ENCODE measurements around the gene SPRR2D. TPM values are rescaled to one million over a fixed set of nuclear protein-coding genes. Genes with fewer than 3 reads are reported as not detected.

SPRR2D gene
- total and polyA plus RNA-seq, 2 of the 8 experiments (the other 6 are each of a cell fraction or from before 2014, with no cell fraction given) = not detected

- Histone ChIP-seq H3K18ac (ENCODE audit: extremely low read depth, low read length) (no peak overlapping the region), H3K4me1 (replicated peaks in 1 of 4; ENCODE audit: control insufficient read depth in 3 of 4, insufficient read depth in 4 of 4, low read length in 3 of 4) (peaks cover 0 to 5% (median under 1%) of the 10 kb centered on the region in 4 experiments; a peak in 1 of 7 replicates), H2AK5ac (ENCODE audit: low read depth, low read length) (no peak overlapping the region), H4K91ac (replicated peaks; ENCODE audit: insufficient read length, low read length) (no peak overlapping the region), H3K9ac (replicated peaks in 1 of 4; ENCODE audit: extremely low read depth in 1 of 4, low read depth in 3 of 4, low read length in 3 of 4) (no peak overlapping the region), H2AFZ (ENCODE audit: low read length) (no peak overlapping the region), H4K8ac (ENCODE audit: extremely low read depth, insufficient read depth, low read length) (no peak overlapping the region), H3K27me3 (replicated peaks in 1 of 4; ENCODE audit: control insufficient read depth in 3 of 4, extremely low read depth in 1 of 4, insufficient read depth in 3 of 4, low read length in 3 of 4) (no peaks in the 10 kb centered on the region; a peak in 1 of 7 replicates), H2BK5ac (ENCODE audit: low read depth, low read length) (no peak overlapping the region), H3K4me2 (ENCODE audit: insufficient read depth in 1 of 2, low read depth in 2 of 2, low read length in 2 of 2) (no peak overlapping the region), H2BK12ac (ENCODE audit: low read depth, low read length) (no peak overlapping the region), H3K27ac (ENCODE audit: low read depth, low read length) (no peak overlapping the region), H3K14ac (ENCODE audit: insufficient read length) (no peak overlapping the region), H3K56ac (replicated peaks; ENCODE audit: insufficient read length, low read depth, low read length) (no peak overlapping the region), H2BK15ac (ENCODE audit: low read length) (no peak overlapping the region), H4K20me1 (replicated peaks in 1 of 2; ENCODE audit: control insufficient read depth in 1 of 2, insufficient read depth in 2 of 2, low read length in 2 of 2) (no peaks in the 10 kb centered on the region), H2BK20ac (ENCODE audit: low read length) (no peak overlapping the region), H3K23me2 (ENCODE audit: low read depth, low read length) (no peaks in the 10 kb centered on the region), H2BK120ac (replicated peaks; ENCODE audit: low read depth, low read length) (no peak overlapping the region), H3K9me3 (ENCODE audit: insufficient read depth in 2 of 2, low read depth in 1 of 2, low read length in 1 of 2) (no peaks in the 10 kb centered on the region), H3K79me1 (ENCODE audit: low read depth, low read length) (no peaks in the 10 kb centered on the region), H3K36me3 (ENCODE audit: control insufficient read depth in 2 of 4, insufficient read depth in 4 of 4, low read length in 3 of 4) (no peaks in the 10 kb centered on the region), H4K5ac (ENCODE audit: insufficient read length, low read depth, low read length) (no peak overlapping the region), H3K23ac (ENCODE audit: insufficient read length) (no peak overlapping the region), H3K79me2 (ENCODE audit: control insufficient read depth in 1 of 2, insufficient read depth in 2 of 2, low read length in 2 of 2) (no peaks in the 10 kb centered on the region), H3K4me3 (ENCODE audit: extremely low read depth in 1 of 4, insufficient read depth in 2 of 4, low read depth in 3 of 4, low read length in 4 of 4) (no peak overlapping the region), H3K4ac (replicated peaks; ENCODE audit: insufficient read length, low read depth, low read length) (no peak overlapping the region)
- WGBS, 2 experiments (ENCODE audit: extremely low coverage in 1 of 2, insufficient coverage in 1 of 2, insufficient read length in 1 of 2, insufficient replicate concordance in 2 of 2, low coverage in 1 of 2, low lambda C conversion rate in 2 of 2, missing lambda C conversion rate in 1 of 2) = 100% methylated on average over 1 of the region's 1 CpG; no CpG with 5 or more reads in 1 of the 2 experiments
- ChIA-PET CTCF (ENCODE audit: partially characterized antibody) (interaction anchor here (1.2 kb wide), 1 partner anchor 64 kb away, joined by 3 read pairs; no protein-coding TSS in a partner anchor), POLR2A (ENCODE audit: partially characterized antibody) (no interaction called here)
- no peak for FAIRE-seq
- DNase-seq (ENCODE audit: low read depth in 1 of 2, low spot score in 2 of 2) = no peak
- TF ChIP-seq ZNF274 (IDR thresholded peaks at IDR 0.05; ENCODE audit: borderline replicate concordance, extremely low read depth, low read length) = no peak
- TF ChIP-seq TCF12 (IDR thresholded peaks at IDR 0.05; ENCODE audit: low read depth, low read length) = no peak
- no peak for TF ChIP-seq EGR1 (IDR thresholded peaks at IDR 0.05; ENCODE audit: borderline replicate concordance, low read depth, low read length)
- no peak for TF ChIP-seq POU5F1 (IDR thresholded peaks at IDR 0.05; ENCODE audit: low read depth, low read length)
- TF ChIP-seq USF2 (IDR thresholded peaks at IDR 0.05; ENCODE audit: low read length) = no peak
- TF ChIP-seq SIRT6 (IDR thresholded peaks at IDR 0.05; ENCODE audit: low read length) = no peak
- no peak for TF ChIP-seq CTCF (IDR thresholded peaks at IDR 0.05; ENCODE audit: control extremely low read depth in 1 of 3, insufficient read depth in 1 of 3, low read depth in 1 of 3, low read length in 3 of 3)
- TF ChIP-seq NRF1 (IDR thresholded peaks at IDR 0.05; ENCODE audit: low read depth, low read length) = no peak
- no peak for TF ChIP-seq RXRA (IDR thresholded peaks at IDR 0.05; ENCODE audit: insufficient read depth, low read depth, low read length)
- TF ChIP-seq TEAD4 (IDR thresholded peaks at IDR 0.05; ENCODE audit: low read depth, low read length) = no peak
- TF ChIP-seq NANOG (IDR thresholded peaks at IDR 0.05; ENCODE audit: insufficient read depth, low read depth, low read length, poor library complexity, severe bottlenecking) = no peak
Observed at GRCh38 chr1:153025797-153026196, 15.1 kb downstream of the SPRR2D start.
